ENCODE measurements around the gene MRPS18B.

GRCh38 chr6:30571762-30572082 lies 45.9 kb upstream of the MRPS18B start:
- TF ChIP-seq CTCF (IDR thresholded peaks at IDR 0.05) (no peak), POLR2AphosphoS5 (IDR thresholded peaks at IDR 0.05; ENCODE audit: low read depth, low read length) (no peak), SIN3A (IDR thresholded peaks at IDR 0.05; ENCODE audit: borderline replicate concordance, insufficient read depth, low read depth, low read length) (0 out of 2 replicates have a peak, but pooled peaks have one; percentile 16)
- TF ChIP-seq, protein P1, sequence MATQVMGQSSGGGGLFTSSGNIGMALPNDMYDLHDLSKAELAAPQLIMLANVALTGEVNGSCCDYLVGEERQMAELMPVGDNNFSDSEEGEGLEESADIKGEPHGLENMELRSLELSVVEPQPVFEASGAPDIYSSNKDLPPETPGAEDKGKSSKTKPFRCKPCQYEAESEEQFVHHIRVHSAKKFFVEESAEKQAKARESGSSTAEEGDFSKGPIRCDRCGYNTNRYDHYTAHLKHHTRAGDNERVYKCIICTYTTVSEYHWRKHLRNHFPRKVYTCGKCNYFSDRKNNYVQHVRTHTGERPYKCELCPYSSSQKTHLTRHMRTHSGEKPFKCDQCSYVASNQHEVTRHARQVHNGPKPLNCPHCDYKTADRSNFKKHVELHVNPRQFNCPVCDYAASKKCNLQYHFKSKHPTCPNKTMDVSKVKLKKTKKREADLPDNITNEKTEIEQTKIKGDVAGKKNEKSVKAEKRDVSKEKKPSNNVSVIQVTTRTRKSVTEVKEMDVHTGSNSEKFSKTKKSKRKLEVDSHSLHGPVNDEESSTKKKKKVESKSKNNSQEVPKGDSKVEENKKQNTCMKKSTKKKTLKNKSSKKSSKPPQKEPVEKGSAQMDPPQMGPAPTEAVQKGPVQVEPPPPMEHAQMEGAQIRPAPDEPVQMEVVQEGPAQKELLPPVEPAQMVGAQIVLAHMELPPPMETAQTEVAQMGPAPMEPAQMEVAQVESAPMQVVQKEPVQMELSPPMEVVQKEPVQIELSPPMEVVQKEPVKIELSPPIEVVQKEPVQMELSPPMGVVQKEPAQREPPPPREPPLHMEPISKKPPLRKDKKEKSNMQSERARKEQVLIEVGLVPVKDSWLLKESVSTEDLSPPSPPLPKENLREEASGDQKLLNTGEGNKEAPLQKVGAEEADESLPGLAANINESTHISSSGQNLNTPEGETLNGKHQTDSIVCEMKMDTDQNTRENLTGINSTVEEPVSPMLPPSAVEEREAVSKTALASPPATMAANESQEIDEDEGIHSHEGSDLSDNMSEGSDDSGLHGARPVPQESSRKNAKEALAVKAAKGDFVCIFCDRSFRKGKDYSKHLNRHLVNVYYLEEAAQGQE (IDR thresholded peaks at IDR 0.05; ENCODE audit: insufficient read depth in 1 of 2, low read depth in 2 of 2, low read length in 1 of 2): no peak
